GM12878 (cell line): ENCODE data around the gene PAX3. TPM values are rescaled to one million over a fixed set of nuclear protein-coding genes. Genes with fewer than 3 reads are reported as not detected.

Experiments
- ATAC-seq: fragments of 200-7000 bp; cut with Tn5 transposase; 3 replicates; pipeline ENCODE4 v1.9.1; 2020; ENCODE audit warnings: mild to moderate bottlenecking, moderate library complexity
- BruUV-seq: library from RNA; stranded (reverse); fragments of 400-500 nt; replicated peaks from 2 replicates; lab custom pipeline; 2021; lab: Mats Ljungman, UMichigan
- CTCF ChIA-PET: fragments of 300-600 bp; sonication (Branson Sonifier 250); formaldehyde crosslinking; extraction: SDS; loops from one replicate; lab custom pipeline; 2021; ENCODE audit warnings: inconsistent platforms; lab: Yijun Ruan, JAX
- POLR2A ChIA-PET: fragments of 350-600 bp; formaldehyde crosslinking; extraction: SDS; loops from one replicate; lab custom pipeline; 2021; ENCODE audit warnings: inconsistent platforms; lab: Charles Lee
- RAD21 ChIA-PET: fragments of 300-600 bp; sonication (Branson Sonifier 250); formaldehyde crosslinking; loops from one replicate; lab custom pipeline; 2023; ENCODE audit warnings: antibody characterized with exemption; ENCODE audit not compliant: unreplicated experiment; lab: Charles Lee
- SMC1A ChIA-PET: fragments of 300-600 bp; sonication (Branson Sonifier 250); formaldehyde crosslinking; loops from one replicate; lab custom pipeline; 2023; ENCODE audit not compliant: unreplicated experiment, uncharacterized antibody; lab: Charles Lee
- DNase-seq: peaks from one replicate; pipeline ENCODE4 v3.0.0-alpha.2; 2011; ENCODE audit warnings: low read depth, low spot score
- FAIRE-seq: peaks from 3 replicates; lab custom pipeline; 2011; peaks lifted over from hg19 to GRCh38; lab: Jason Lieb, UNC
- H2AFZ ChIP-seq: 2 replicates; pipeline ENCODE4 v1.6.0; 2011; ENCODE audit warnings: low read depth, low read length, control low read depth; ENCODE audit not compliant: control insufficient read depth
- H3K27ac ChIP-seq: 2 replicates; pipeline ENCODE4 v1.5.1; 2011; ENCODE audit warnings: control low read depth; ENCODE audit not compliant: control insufficient read depth, insufficient read depth
- H3K27me3 ChIP-seq, 2 experiments: replicated peaks in 1 of 2; 2 replicates each; pipeline versions ENCODE4 v1.6.0 to v1.6.1; 2011; ENCODE audit warnings: low read length in 1 of 2; ENCODE audit not compliant: control insufficient read depth in 2 of 2, insufficient read depth in 2 of 2
- H3K36me3 ChIP-seq, 2 experiments: 2 replicates each; pipeline ENCODE4 v1.5.1; 2011; ENCODE audit warnings: low read length in 1 of 2; ENCODE audit not compliant: control insufficient read depth in 2 of 2, insufficient read depth in 2 of 2
- H3K4me1 ChIP-seq: 2 replicates; pipeline ENCODE4 v1.6.1; 2011; ENCODE audit warnings: mild to moderate bottlenecking, low read length, moderate library complexity, mixed read lengths; ENCODE audit not compliant: control insufficient read depth, insufficient read depth
- H3K4me2 ChIP-seq: 2 replicates; pipeline ENCODE4 v1.6.0; 2011; ENCODE audit warnings: control low read depth; ENCODE audit not compliant: control insufficient read depth, insufficient read depth
- H3K4me3 ChIP-seq: fragments of 200-600 bp; sonication (generic); 2 replicates; pipeline ENCODE4 v1.5.1; 2016
- H3K79me2 ChIP-seq: 2 replicates; pipeline ENCODE4 v1.6.0; 2011; ENCODE audit warnings: low read length; ENCODE audit not compliant: control insufficient read depth, insufficient read depth
- H3K9ac ChIP-seq: 2 replicates; pipeline ENCODE4 v1.8.0; 2011; ENCODE audit warnings: low read length, control low read depth, mixed read lengths; ENCODE audit not compliant: control insufficient read depth, insufficient read depth
- H3K9me3 ChIP-seq: replicated peaks from 3 replicates; pipeline ENCODE4 v1.5.1; 2011; ENCODE audit warnings: mild to moderate bottlenecking, low read length; ENCODE audit not compliant: control insufficient read depth, insufficient read depth
- H4K20me1 ChIP-seq: 2 replicates; pipeline ENCODE4 v1.6.0; 2011; ENCODE audit not compliant: control insufficient read depth, insufficient read depth
- BACH1 ChIP-seq: fragments of 450-650 bp; IDR thresholded peaks from 2 replicates; pipeline ENCODE4 v1.6.1; 2017; ENCODE audit warnings: mild to moderate bottlenecking, borderline replicate concordance
- CREB1 ChIP-seq: IDR thresholded peaks from 2 replicates; pipeline ENCODE4 v1.6.1; 2012; ENCODE audit warnings: low read depth, mild to moderate bottlenecking, inconsistent platforms
- HCFC1 ChIP-seq: fragments of 150-350 bp; IDR thresholded peaks from 2 replicates; pipeline ENCODE4 v1.6.1; 2014; ENCODE audit warnings: low read length
- HDAC6 ChIP-seq: fragments of 200-600 bp; sonication (generic); IDR thresholded peaks from one replicate; pipeline ENCODE4 v1.8.0; 2017; ENCODE audit warnings: antibody characterized with exemption; ENCODE audit not compliant: unreplicated experiment
- RCOR1 ChIP-seq: conservative IDR thresholded peaks from 2 replicates; pipeline ENCODE4 v1.6.1; 2012; ENCODE audit warnings: low read depth, low read length, improper control_type of control experiment
- SIN3A ChIP-seq: IDR thresholded peaks from 2 replicates; pipeline ENCODE4 v1.6.1; 2012; ENCODE audit warnings: low read depth, low read length, improper control_type of control experiment
- in situ Hi-C: fragments of 300-500 bp; cut with MboI; formaldehyde crosslinking; loops from 9 replicates; pipeline ENCODE4 v1.14.3; 2018; ENCODE audit warnings: mixed read lengths
- intact Hi-C: fragments of 100-400 bp; cut with micrococcal nuclease; formaldehyde crosslinking; loops from one replicate; pipeline ENCODE4 v1.14.2; 2022; ENCODE audit not compliant: unreplicated experiment
- polyA plus RNA-seq, 11 experiments: library from polyadenylated mRNA; depleted of rRNA in 4 of 11; unstranded in 6 of 11; stranded (reverse) in 5 of 11; fragments of >200 nt; fragmentation: Nextera tagmentation in 4 of 11; fragmentation: Illumina TruSeq in 1 of 11; extraction: Ambion mirVana in 4 of 11; extraction: Trizol in 1 of 11; gene quantifications; 1 replicate in 1 of 11; 2 replicates in 10 of 11; pipeline versions ENCODE4 v1.2.1 to v1.2.3, GENCODE V29; 2011 to 2016; ENCODE audit warnings: inconsistent platforms in 2 of 11, missing spikeins in 2 of 11, low read depth in 1 of 11
- total RNA-seq, 4 experiments: library from RNA; depleted of rRNA in 3 of 4; stranded (reverse); fragments of >200 nt in 3 of 4; fragmentation: Illumina TruSeq in 1 of 4; extraction: Trizol in 1 of 4; gene quantifications; 2 replicates each; pipeline versions ENCODE4 v1.2.1 to v1.2.3, GENCODE V29; 2013 to 2021
- TF ChIP-seq, protein P1 (sequence below): fragments of 450-650 bp; IDR thresholded peaks from 2 replicates; pipeline ENCODE4 v1.6.1; 2018; ENCODE audit warnings: mild to moderate bottlenecking, low read depth, moderate library complexity; ENCODE audit not compliant: partially characterized antibody

PAX3 gene
- total and polyA plus RNA-seq, 10 of the 15 experiments (the other 5 are each of a cell fraction or from before 2014, with no cell fraction given) = not detected

DNA sequence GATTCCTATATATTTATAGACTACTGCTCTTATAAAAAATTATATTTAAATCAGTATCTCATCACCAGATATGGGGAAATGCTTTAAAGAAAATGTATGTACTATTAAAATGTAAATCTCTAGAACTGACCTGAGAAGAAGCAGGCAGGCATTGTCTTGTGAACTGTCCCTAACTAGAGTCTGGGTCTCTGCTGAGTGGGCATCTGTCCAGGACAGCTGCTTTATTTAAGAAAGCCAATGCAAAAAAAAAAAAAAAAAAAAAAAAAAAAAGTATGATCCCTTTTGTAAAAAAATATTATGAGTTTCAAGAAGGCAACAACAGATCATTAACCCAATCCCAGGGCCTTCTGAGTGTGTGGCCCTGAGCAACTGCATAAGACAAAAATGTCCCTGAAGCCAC is 66.0 kb downstream of the PAX3 start:
- Histone ChIP-seq H3K9ac (no peak overlapping the region), H3K36me3 (no peaks in the 10 kb centered on the region), H3K4me2 (no peak overlapping the region), H3K27me3 (peaks cover 1 to 4% of the 10 kb centered on the region in 2 experiments; a peak in 3 of 4 replicates), H4K20me1 (no peaks in the 10 kb centered on the region), H3K4me1 (no peaks in the 10 kb centered on the region), H3K79me2 (no peaks in the 10 kb centered on the region), H2AFZ (no peak overlapping the region), H3K27ac (no peak overlapping the region), H3K9me3 (no peaks in the 10 kb centered on the region), H3K4me3 (no peak overlapping the region)
- BruUV-seq = no TSS peak
- TF ChIP-seq, protein P1, sequence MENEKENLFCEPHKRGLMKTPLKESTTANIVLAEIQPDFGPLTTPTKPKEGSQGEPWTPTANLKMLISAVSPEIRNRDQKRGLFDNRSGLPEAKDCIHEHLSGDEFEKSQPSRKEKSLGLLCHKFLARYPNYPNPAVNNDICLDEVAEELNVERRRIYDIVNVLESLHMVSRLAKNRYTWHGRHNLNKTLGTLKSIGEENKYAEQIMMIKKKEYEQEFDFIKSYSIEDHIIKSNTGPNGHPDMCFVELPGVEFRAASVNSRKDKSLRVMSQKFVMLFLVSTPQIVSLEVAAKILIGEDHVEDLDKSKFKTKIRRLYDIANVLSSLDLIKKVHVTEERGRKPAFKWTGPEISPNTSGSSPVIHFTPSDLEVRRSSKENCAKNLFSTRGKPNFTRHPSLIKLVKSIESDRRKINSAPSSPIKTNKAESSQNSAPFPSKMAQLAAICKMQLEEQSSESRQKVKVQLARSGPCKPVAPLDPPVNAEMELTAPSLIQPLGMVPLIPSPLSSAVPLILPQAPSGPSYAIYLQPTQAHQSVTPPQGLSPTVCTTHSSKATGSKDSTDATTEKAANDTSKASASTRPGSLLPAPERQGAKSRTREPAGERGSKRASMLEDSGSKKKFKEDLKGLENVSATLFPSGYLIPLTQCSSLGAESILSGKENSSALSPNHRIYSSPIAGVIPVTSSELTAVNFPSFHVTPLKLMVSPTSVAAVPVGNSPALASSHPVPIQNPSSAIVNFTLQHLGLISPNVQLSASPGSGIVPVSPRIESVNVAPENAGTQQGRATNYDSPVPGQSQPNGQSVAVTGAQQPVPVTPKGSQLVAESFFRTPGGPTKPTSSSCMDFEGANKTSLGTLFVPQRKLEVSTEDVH = no peak
- no peak for TF ChIP-seq RCOR1
- no peak for TF ChIP-seq BACH1
- TF ChIP-seq HDAC6 = no peak
- TF ChIP-seq SIN3A = no peak
- no peak for TF ChIP-seq CREB1
- TF ChIP-seq HCFC1 = no peak
- no peak for FAIRE-seq
- ChIA-PET RAD21 (no interaction called here), POLR2A (no interaction called here), CTCF (no interaction called here), SMC1A (no interaction called here)
- no peak for DNase-seq
- ATAC-seq = no peak
- in situ Hi-C loops = no loop called here
- intact Hi-C loops = no loop called here
